Dermis microvascular lymphatic vessel endothelial cell (primary cell): ENCODE measurements around the gene NBEAL1. TPM values are rescaled to one million over a fixed set of nuclear protein-coding genes. Genes with fewer than 3 reads are reported as not detected.
"Not testable (repeated sequence)": the region's sequence is repeated elsewhere in the genome, so short reads cannot be mapped to it uniquely, and the experiment has no call there.

Experiments used
- DNase-seq, 2 donors: peaks; one replicate each; pipeline versions ENCODE4 v3.0.0 to v3.0.0-alpha.2; 2010; ENCODE audit warnings: low read depth in 2 of 2
- total RNA-seq: library from RNA; depleted of rRNA; stranded (reverse); fragments of >200 nt; gene quantifications from 2 replicates; pipeline ENCODE4 v1.2.1, GENCODE V29; 2014

Gene NBEAL1
- total RNA-seq, 1 donor from 2014 or later, result 20.0 TPM

GRCh38 chr2:203038586-203038985, 23.9 kb downstream of the NBEAL1 start:
- no peak for DNase-seq

GRCh38 chr2:203039211-203039610, 24.5 kb downstream of the NBEAL1 start:
- not testable (repeated sequence) for DNase-seq

- no peak for DNase-seq
Observed at GRCh38 chr2:203040966-203041521, 26.4 kb downstream of the NBEAL1 start.

GRCh38 chr2:203042178-203042577, 27.5 kb downstream of the NBEAL1 start:
- no peak for DNase-seq

- DNase-seq, result no peak
Observed at GRCh38 chr2:203043226-203043625, 28.6 kb downstream of the NBEAL1 start.

GRCh38 chr2:203045867-203046266, 31.2 kb downstream of the NBEAL1 start:
- DNase-seq, result no peak

GRCh38 chr2:203052539-203052938, 37.9 kb downstream of the NBEAL1 start:
- no peak for DNase-seq

GRCh38 chr2:203059567-203060240, 45.0 kb downstream of the NBEAL1 start:
- no peak for DNase-seq

GRCh38 chr2:203061346-203061745, 46.7 kb downstream of the NBEAL1 start:
- DNase-seq, result no peak

GRCh38 chr2:203062126-203062525, 47.5 kb downstream of the NBEAL1 start:
- no peak for DNase-seq

- not testable (repeated sequence) for DNase-seq
Observed at GRCh38 chr2:203066519-203067091, 51.9 kb downstream of the NBEAL1 start.

GRCh38 chr2:203070701-203071100, 56.0 kb downstream of the NBEAL1 start:
- DNase-seq, result no peak

GRCh38 chr2:203071148-203071547, 56.5 kb downstream of the NBEAL1 start:
- DNase-seq, result no peak

GRCh38 chr2:203072371-203072770, 57.7 kb downstream of the NBEAL1 start:
- no peak for DNase-seq

GRCh38 chr2:203077451-203077850, 62.8 kb downstream of the NBEAL1 start:
- DNase-seq, result no peak

- no peak for DNase-seq
Observed at GRCh38 chr2:203080447-203081045, 65.9 kb downstream of the NBEAL1 start.

- DNase-seq, result no peak
Observed at GRCh38 chr2:203083328-203083727, 68.7 kb downstream of the NBEAL1 start.

GRCh38 chr2:203086381-203086780, 71.7 kb downstream of the NBEAL1 start:
- not testable (repeated sequence) for DNase-seq

GRCh38 chr2:203090721-203091120, 76.0 kb downstream of the NBEAL1 start:
- not testable (repeated sequence) for DNase-seq

- peak; percentile 24 to 30 for DNase-seq
Observed at GRCh38 chr2:203097735-203098134, 83.1 kb downstream of the NBEAL1 start.

GRCh38 chr2:203102357-203102756, 87.7 kb downstream of the NBEAL1 start:
- not testable (repeated sequence) for DNase-seq

GRCh38 chr2:203104273-203104672, 89.6 kb downstream of the NBEAL1 start:
- DNase-seq, result peak in 1 of 2 donors; percentile 3

- peak in 1 of 2 donors; percentile 41 for DNase-seq
Observed at GRCh38 chr2:203105996-203106395, 91.3 kb downstream of the NBEAL1 start.
